SK-N-SH treated with all-trans-retinoic acid at 6 μM for 48 hours (cell line): ENCODE results near the gene BPIFB4.

Experiments used
- CREB5 ChIP-seq: fragments of 250-450 bp; sonication (Bioruptor Pico); IDR thresholded peaks from 2 replicates; pipeline ENCODE4 v1.5.1; 2020; ENCODE audit warnings: low read depth, mild to moderate bottlenecking, moderate library complexity
- CSDC2 ChIP-seq: fragments of 250-450 bp; sonication (Bioruptor Pico); IDR thresholded peaks from 2 replicates; pipeline ENCODE4 v1.5.0; 2020; ENCODE audit warnings: mild to moderate bottlenecking, moderate library complexity
- CSRNP3 ChIP-seq: fragments of 250-450 bp; sonication (Bioruptor Pico); IDR thresholded peaks from 2 replicates; pipeline ENCODE4 v1.5.1; 2021; ENCODE audit warnings: mild to moderate bottlenecking, moderate library complexity
- ESRRG ChIP-seq: fragments of 250-450 bp; sonication (Bioruptor Pico); IDR thresholded peaks from 2 replicates; pipeline ENCODE4 v1.6.1; 2021; ENCODE audit warnings: mild to moderate bottlenecking
- ISL1 ChIP-seq: fragments of 250-450 bp; sonication (Bioruptor Pico); IDR thresholded peaks from 2 replicates; pipeline ENCODE4 v2.1.2; 2022; ENCODE audit warnings: mild to moderate bottlenecking, moderate library complexity
- OSR1 ChIP-seq: fragments of 250-450 bp; sonication (Bioruptor Pico); IDR thresholded peaks from 2 replicates; pipeline ENCODE4 v1.8.0; 2022; ENCODE audit warnings: moderate library complexity, mild to moderate bottlenecking, inconsistent platforms
- PATZ1 ChIP-seq: fragments of 250-450 bp; sonication (Bioruptor Pico); IDR thresholded peaks from 2 replicates; pipeline ENCODE4 v1.8.0; 2020; ENCODE audit warnings: mild to moderate bottlenecking, moderate library complexity, borderline replicate concordance
- POU6F1 ChIP-seq: fragments of 250-450 bp; sonication (Bioruptor Pico); IDR thresholded peaks from 2 replicates; pipeline ENCODE4 v1.8.0; 2021; ENCODE audit warnings: low read depth, mild to moderate bottlenecking, moderate library complexity, borderline replicate concordance
- RARB ChIP-seq: fragments of 250-450 bp; sonication (Bioruptor Pico); IDR thresholded peaks from 2 replicates; pipeline ENCODE4 v1.8.0; 2021; ENCODE audit warnings: mild to moderate bottlenecking, moderate library complexity
- SNAI2 ChIP-seq: fragments of 250-450 bp; sonication (Bioruptor Pico); IDR thresholded peaks from 2 replicates; pipeline ENCODE4 v1.5.0; 2020; ENCODE audit warnings: mild to moderate bottlenecking, moderate library complexity
- TOX ChIP-seq: fragments of 250-450 bp; sonication (Bioruptor Pico); IDR thresholded peaks from 2 replicates; pipeline ENCODE4 v1.8.0; 2021; ENCODE audit warnings: mild to moderate bottlenecking, moderate library complexity, borderline replicate concordance
- TSHZ2 ChIP-seq: fragments of 250-450 bp; sonication (Bioruptor Pico); IDR thresholded peaks from 2 replicates; pipeline ENCODE4 v1.5.0; 2020; ENCODE audit warnings: mild to moderate bottlenecking, moderate library complexity
- ZFP3 ChIP-seq: fragments of 250-450 bp; sonication (Bioruptor Pico); IDR thresholded peaks from 2 replicates; pipeline ENCODE4 v1.5.0; 2020; ENCODE audit warnings: mild to moderate bottlenecking, moderate library complexity
- ZFP30 ChIP-seq: fragments of 450-650 bp; formaldehyde crosslinking; IDR thresholded peaks from 2 replicates; pipeline ENCODE4 v1.5.0; 2022; ENCODE audit warnings: mild to moderate bottlenecking, moderate library complexity

- TF ChIP-seq CSDC2 (CRISPR knock-in tag) (no peak), ZFP3 (CRISPR knock-in tag) (no peak), PATZ1 (CRISPR knock-in tag) (no peak), TSHZ2 (CRISPR knock-in tag) (no peak), CSRNP3 (no peak), ZFP30 (CRISPR knock-in tag) (no peak), RARB (CRISPR knock-in tag) (no peak), OSR1 (CRISPR knock-in tag) (no peak), ESRRG (CRISPR knock-in tag) (no peak), CREB5 (CRISPR knock-in tag) (no peak), SNAI2 (CRISPR knock-in tag) (no peak), TOX (no peak), ISL1 (CRISPR knock-in tag) (no peak), POU6F1 (no peak)
Measured at GRCh38 chr20:33043731-33044181, 35.7 kb upstream of the BPIFB4 start.
